Limb (tissue), 2 donors: Measurements from ENCODE around the gene ECD.

Experiments
- DNase-seq, 2 donors: peaks; one replicate each; pipeline ENCODE4 v3.0.0-alpha.2; 2016; ENCODE audit errors: extremely low spot score in 2 of 2

Gene ECD

GRCh38 chr10:73097305-73097670 lies 70.5 kb downstream of the ECD start:
- DNase-seq = no peak

- peak; percentile 98 to 100 for DNase-seq
Measured at GRCh38 chr10:73096449-73097304, 71.1 kb downstream of the ECD start, which contains the start of gene P4HA1. Gene P4HA1 (minus strand): TSS chr10:73096866. CDS start chr10:73074883, 21,983 bp downstream.

DNA sequence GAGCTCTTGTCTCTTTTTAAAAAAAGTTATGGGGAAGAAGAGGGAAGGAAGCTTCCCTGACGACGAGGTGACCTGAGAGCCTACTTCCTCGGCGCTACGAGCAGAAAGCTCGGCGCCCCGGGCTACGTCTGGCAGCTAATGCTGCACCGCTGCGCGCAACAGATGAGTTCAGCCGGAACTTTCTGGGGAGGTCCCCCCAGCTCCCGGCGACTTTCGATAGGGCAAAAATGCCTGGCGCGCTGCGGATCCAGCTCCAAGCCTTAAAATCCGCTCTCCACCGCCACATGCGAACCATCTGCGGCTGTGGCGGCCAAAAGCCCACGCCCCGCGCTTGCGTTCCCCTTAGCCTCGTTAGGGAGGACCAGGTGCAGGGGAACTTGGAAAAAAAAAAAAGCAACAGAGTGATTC lies 71.8 kb downstream of the ECD start:
- peak; percentile 61 to 81 for DNase-seq

DNA sequence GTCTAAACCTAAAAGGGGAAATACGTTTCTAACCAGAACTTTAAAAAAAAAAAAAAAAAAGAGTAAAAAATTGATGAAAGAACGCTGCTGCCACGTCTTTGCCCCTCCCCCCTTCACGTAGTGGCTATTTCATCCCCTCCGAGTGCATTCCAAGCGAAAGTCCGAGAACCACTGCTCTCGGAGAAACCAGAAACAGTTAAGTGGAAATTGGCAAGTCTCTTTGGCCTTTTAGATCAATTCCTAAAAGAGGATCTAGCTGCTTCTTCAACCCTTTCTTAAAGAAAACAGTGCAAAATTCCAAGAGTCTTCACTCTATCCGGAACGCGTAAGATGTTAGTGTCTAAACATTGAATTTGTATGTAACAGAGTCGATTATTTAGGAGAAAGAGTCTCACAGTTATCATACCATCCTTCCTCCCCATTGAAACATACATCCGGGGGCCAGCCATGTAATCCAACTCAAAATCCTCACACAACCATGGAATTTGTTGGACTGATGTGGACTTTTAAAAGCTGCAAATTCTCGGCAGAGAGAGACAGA lies 72.3 kb downstream of the ECD start:
- DNase-seq = peak; percentile 81

DNA sequence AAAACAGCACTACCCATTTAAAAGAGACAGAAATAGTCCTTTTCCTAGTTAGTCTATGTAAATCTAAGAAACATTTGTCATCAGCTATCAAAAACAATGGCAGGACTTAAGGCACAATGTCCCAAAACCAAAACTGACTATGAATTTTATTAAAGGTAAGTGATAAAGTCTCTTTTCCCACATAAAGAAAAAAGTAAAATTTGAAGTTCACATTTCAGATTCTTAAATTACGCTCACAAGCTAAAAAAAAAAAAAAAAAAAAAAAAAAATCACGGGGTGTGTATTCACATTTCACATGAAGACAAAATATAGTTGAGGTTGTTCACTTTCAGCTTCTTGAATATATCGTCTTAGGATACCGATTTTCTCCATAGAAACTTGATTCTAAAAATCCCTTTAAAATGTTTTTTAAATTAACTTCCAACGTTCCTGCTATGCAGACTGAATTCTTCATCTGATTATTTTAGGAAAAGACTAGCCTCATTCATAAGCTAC lies 72.8 kb downstream of the ECD start:
- no peak for DNase-seq

DNA sequence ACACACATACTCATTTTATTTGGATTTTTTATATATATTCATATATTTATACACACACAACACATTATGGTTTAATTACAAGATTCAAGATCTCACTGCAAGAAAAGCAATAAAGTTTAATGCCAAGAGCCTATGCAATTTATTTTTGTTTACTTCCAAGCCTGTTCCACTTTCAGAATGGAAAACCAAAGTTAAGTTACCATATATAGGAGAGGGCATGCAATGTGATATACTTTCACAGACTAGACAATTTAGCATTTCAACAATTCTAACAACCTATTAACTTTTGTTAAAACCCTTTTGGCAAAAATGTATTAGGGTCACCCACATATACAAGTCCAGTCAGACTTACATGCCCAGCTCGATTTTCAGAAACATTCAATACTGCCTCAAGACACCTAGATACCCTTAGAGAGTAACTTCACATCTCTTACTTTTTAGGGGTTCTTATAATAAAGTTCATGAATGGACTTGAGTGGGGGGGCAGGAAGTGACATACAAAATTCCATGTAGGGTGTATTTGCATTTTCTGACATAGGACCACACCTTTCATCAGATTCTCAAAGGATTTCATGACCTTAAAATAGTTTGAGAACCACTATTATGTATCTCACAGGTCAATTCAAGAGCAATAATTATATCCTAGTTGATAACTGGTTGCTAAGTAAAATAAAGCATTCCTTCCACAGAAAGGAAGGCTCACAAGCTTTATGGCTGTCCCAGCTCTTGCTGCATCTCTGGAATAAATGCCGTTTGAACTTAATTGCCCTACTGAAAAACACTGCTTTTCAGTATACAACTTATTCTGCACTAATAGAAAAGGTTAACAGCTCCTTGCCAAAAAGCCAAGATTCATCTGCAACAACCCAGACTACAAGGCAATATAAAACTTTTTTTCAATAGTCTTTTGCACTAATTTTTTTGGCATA lies 73.6 kb downstream of the ECD start:
- no peak for DNase-seq

DNA sequence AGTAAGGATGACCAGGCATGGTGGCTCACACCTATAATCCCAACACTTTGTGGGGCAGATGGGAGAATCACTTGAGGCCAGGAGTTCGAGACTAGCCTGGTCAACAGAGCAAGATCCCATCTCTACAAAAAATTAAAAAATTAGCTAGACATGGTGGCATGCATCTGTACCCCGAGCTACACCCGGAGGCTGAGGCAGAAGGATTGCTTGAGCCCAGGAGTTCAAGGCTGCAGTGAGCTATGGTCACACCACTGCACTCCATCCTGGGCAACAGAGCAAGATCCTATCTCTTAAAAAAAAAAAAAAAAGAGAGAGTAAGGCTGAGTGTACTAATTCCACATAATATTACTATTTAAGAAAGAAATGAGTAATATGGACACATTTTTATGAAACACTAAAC lies 75.0 kb downstream of the ECD start:
- no peak for DNase-seq

- DNase-seq = no peak
Measured at GRCh38 chr10:73088304-73088703, 79.5 kb downstream of the ECD start.

- DNase-seq = no peak
Measured at GRCh38 chr10:73086816-73087215, 81.0 kb downstream of the ECD start.

DNA sequence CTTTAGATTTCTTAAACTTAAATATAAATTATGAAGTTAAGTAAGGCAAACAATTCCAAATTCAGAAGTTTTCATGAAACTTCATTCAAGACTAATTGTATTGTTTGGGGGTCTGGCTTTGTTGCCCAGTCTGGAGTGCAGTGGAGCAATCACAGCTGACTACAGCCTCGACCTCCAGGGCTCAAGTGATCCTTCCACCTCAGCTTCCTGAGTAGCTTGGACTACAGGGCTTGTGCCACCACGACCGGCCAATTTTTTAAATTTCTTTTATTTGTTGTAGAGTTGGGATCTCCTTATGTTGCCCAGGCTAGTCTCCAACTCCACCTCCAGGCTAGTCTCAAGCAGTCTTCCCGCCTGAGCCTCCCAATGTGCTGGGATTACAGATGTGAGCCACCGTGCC lies 83.6 kb downstream of the ECD start:
- no peak for DNase-seq
